ENCODE data around the gene UNC5B.
"Not testable (repeated sequence)": the region's sequence is repeated elsewhere in the genome, so short reads cannot be mapped to it uniquely, and the experiment has no call there.

UNC5B gene

DNA sequence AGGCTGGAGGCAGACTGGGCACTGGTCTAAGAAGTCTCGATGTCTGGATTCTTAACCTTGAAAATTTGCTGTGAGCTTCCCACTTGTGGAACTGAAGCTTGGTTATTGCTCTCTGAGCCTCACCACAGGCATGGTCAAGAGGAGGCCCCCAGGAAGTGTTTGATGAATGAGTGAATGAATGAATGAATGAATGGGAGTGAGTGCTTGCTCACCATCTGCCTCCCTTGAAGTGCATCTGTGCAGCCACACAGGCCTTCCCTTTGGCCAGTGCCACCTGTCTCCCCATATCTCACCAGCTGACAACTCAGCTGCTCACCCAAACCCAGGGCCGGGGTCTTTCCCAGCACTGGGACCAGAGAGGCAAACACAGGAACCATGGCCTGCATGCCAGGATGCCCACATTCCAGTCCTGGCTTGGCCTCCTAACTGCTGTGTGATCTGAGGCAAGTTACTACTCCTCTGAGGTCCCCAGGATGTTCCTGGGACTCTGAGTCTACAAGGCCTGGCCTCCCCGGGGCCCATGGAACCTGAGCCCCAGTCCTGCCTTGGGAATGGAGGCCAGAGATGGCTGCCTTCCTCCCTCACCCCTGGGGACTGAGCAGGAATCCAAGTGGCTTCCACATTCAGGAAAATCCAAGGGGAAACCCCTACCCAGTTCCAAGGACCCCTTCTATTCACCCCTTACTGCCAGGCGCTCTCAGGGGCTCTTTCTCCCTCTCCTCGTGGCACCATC is 55.3 kb downstream of the UNC5B start:
- DNase-seq (ENCODE audit: low spot score), result no peak

DNA sequence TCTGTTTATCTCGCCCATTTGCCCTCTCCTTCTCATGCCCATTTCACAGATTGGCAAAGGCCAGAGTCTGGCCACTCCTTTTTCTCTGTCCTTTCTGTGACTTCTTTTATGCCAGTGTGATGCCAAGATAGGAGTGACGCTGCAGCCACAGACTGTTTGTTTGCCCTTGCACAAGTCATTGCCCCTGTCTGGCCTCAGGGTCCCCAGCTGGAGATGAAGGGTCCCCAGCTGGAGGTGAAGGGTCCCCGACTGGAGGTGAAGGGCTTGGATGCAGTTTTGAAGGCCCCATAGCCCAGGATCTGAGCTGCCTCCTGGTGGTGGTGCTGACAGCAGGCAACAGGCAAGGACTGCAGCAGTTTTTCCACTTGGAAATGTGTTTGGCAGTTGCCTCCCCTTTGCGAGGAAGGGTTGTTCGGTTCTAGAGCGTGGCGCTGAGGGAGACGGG is 55.9 kb downstream of the UNC5B start:
- no peak for DNase-seq (ENCODE audit: low spot score)

DNA sequence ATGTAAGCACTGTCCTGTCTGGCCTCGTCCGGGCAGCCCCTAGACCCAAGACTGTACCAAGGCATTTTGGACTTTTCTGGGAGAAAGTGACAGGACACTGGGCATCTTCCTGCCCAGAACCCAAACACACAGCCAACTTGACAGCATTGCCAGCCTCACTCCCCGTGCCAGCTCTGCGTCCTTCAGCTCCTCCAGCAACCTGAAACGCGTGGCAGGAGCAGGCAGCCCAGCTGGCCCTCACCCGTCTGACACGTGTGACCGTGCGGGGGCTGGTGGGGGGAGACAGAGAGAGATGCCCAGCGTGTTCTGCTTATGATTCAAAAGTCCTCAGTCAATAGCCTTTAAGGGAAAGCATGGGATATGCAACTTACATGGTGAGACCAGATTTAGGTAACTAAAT is 56.4 kb downstream of the UNC5B start:
- DNase-seq (ENCODE audit: low spot score), result no peak

GRCh38 chr10:71269301-71270288 is 57.2 kb downstream of the UNC5B start:
- no peak for DNase-seq (ENCODE audit: low spot score)

DNA sequence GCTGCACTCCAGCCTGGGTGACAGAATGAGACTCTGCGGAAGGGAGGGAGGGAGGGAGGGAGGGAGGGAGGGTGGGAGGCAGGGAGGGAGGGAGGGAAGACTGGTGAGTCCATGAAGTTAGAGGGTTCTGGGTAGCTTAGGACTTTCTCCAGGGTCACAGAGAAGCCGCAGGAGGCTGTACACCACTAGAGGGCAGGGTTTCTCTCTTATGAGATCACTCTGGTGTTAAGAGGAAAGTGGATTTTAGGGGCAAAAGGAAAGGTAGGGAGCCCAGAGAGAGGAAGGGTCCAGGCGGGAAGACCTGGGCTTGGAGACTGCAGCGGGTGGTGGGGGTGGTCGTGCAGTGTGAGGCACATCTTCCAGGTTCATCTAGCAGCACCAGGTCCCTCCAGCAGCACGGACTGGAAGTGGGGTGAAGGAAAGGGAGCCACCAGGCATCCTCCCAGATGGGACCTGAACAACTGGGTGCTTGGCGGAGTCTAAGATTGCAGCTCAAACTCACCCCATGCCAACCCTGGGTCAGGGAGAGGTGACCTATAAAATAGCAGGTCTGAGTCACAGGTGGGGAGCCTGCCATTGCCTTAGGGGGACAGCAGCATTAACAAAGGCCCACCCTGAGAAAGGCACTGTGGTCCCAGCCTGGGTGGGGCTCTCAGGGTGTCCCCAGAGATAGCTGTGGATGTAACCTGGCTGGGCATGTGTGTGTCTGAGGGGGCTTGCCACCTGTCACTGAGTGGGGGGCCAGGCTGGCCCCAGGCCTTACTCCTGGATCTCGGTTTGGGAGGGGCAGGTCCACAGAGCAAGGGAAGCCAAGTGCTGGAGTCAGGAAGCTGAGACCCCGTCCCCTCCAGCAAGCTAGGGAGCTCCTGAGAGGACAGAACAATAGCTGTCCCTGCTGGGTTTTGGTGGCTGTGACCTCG is 58.2 kb downstream of the UNC5B start:
- peak; percentile 58 for DNase-seq (ENCODE audit: low spot score)

DNA sequence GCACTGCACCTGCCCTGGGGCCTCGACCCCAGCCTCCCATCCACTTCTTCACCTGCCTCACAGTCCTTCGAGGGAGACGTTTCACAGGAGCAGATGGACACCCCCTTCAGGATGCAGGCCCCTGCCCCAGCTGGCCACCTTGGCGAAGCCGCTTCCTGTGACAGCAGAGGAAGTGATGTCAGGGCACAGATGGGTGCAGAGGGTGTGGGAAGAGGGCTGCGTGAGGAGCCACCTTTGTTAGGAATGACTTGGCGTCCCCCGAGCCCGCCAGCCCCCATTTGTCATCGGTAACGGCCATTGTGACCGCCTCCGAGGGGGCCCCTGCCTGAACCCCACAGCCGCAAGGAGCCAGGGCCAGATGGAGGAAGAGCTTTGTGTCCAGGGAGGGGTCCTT is 59.3 kb downstream of the UNC5B start:
- DNase-seq (ENCODE audit: low spot score), result no peak

- no peak for DNase-seq (ENCODE audit: low spot score)
Observed at GRCh38 chr10:71272056-71272771, 59.8 kb downstream of the UNC5B start.

- not testable (repeated sequence) for DNase-seq (ENCODE audit: low spot score)
Observed at GRCh38 chr10:71272974-71273373, 60.6 kb downstream of the UNC5B start.

GRCh38 chr10:71273506-71273905 is 61.1 kb downstream of the UNC5B start:
- no peak for DNase-seq (ENCODE audit: low spot score)

GRCh38 chr10:71274901-71275796 is 62.8 kb downstream of the UNC5B start:
- no peak for DNase-seq (ENCODE audit: low spot score)

DNA sequence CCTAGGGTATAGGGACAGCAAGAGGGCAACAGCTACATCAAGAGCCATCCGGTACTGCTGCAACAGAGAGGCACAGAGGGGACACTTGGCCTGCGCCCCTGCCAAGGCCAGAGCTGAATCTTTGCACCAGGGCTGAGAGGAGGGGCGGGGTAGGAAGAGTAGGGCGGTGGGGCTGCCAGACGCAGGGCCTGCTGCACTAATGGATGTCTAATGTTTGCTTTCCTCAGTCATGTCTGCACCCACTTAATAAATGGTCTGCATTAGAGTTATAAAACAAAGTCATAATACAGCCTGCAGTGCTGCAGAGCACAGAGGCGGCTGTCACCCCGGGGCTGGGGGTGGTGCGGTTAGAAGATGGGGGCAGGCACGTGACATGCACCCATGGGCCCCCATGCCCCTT is 64.5 kb downstream of the UNC5B start:
- DNase-seq (ENCODE audit: low spot score), result no peak

DNA sequence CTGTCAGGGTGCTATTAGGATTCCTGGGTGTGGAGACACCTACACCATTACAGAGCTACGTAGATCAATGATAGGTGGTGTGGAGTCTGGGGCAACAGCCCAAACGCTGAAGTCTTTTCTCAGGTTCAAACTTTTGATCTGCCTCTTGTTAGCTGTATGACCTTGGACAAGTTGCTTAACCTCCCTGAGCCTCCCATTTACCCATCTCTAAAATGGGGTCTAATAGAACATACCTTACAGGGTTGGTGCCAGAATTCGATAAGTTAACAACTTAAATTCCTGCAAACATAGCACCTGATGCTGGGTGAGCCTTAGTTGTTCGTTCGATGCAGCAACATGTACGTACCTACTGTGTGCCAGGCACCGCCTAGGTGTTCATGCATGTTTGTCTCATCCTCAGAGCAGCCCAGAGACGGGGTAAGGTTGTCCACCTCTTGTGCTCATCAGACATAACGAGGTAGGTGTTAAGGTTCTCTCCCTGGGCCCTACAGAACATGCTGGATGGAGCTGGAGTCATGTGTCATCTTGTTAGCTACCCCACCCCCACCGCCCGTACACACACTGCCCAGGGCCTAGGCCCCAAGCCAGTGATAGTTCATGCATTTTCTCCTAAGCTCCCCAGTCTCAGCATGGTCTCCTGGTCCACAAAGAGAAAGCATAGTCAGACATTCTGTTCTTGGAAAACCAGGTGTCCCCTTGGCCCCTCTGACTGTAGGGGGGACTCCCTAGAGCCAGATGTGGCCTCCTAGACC is 65.7 kb downstream of the UNC5B start:
- DNase-seq (ENCODE audit: low spot score), result no peak

GRCh38 chr10:71278691-71279588 is 66.6 kb downstream of the UNC5B start:
- peak; percentile 64 for DNase-seq (ENCODE audit: low spot score)

- no peak for DNase-seq (ENCODE audit: low spot score)
Observed at GRCh38 chr10:71279590-71280170, 67.3 kb downstream of the UNC5B start.

DNA sequence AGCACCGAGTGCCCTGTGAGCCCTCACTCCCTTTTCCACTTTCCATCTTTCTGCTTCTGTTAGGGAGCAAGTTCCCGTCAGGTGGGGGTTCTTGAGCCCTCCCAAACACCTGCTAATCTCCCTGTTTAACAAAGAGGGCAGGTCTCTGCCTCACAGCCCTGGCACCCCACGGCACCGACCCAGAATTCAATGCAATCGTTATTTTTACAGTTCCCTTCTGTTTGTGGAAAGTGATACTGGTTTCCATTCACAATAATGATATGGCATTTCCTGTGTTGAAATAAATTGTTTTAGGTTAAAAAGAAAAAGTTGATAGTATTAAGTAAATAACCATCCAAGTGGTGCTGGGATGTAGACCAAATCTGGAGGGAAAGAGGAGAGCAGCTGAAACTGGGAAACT is 67.8 kb downstream of the UNC5B start:
- no peak for DNase-seq (ENCODE audit: low spot score)

DNA sequence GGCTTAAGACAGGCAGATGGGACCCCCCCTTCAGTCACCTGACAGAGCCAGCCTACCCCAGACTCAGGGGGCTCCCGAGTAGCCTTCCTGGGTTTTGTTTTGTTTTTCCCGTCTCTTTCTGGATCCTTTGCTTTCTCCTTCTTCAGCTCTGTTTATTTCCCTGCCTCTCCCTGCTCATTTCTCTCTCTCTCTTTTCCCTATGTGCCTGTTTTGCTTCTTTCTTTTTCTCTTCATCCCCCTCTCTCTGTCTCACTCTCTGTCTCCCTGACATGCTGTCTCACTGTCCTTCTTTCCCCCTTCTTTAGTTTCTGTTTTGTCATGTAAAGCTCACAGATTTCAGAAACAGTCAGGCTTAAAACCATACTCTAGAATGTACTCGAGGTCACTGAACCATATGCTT is 68.5 kb downstream of the UNC5B start:
- DNase-seq (ENCODE audit: low spot score), result no peak

- no peak for DNase-seq (ENCODE audit: low spot score)
Observed at GRCh38 chr10:71281646-71282322, 69.4 kb downstream of the UNC5B start.

DNA sequence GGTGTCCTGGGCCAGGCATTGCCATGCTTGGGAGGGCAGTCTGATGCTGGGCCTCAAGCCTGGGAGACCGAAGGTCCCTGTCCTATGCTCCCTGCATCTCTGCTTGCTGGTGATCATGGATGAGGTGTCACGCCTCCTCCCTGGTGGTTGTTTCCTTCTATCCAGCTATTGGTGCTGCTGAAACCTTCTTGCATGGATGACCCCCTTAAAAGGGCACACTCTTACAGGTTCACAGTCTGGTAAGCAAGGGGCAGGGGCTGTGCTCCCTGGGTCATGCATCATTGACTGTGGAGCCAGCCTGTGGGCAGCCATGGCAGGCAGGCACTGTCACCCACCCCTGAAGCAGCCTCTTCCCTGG is 69.9 kb downstream of the UNC5B start:
- no peak for DNase-seq (ENCODE audit: low spot score)
